HEK293T (cell line): ENCODE data around the gene SLC25A52.

ENCODE experiments used
- ARNT ChIP-seq: fragments of 450-650 bp; IDR thresholded peaks from 2 replicates; pipeline ENCODE4 v1.6.1; 2017; ENCODE audit warnings: mild to moderate bottlenecking
- BHLHE40 ChIP-seq: fragments of 450-650 bp; IDR thresholded peaks from 2 replicates; pipeline ENCODE4 v1.6.1; 2016; ENCODE audit warnings: mild to moderate bottlenecking, moderate library complexity, borderline replicate concordance
- CTBP1 ChIP-seq: fragments of 450-650 bp; IDR thresholded peaks from 2 replicates; pipeline ENCODE4 v1.6.1; 2016; ENCODE audit warnings: borderline replicate concordance
- FOXA1 ChIP-seq: fragments of 450-650 bp; IDR thresholded peaks from 2 replicates; pipeline ENCODE4 v1.6.1; 2016; ENCODE audit warnings: mild to moderate bottlenecking
- FOXM1 ChIP-seq: fragments of 450-650 bp; IDR thresholded peaks from 2 replicates; pipeline ENCODE4 v1.6.1; 2017; ENCODE audit warnings: mild to moderate bottlenecking, borderline replicate concordance
- SP1 ChIP-seq: fragments of 450-650 bp; IDR thresholded peaks from 2 replicates; pipeline ENCODE4 v1.6.1; 2017
- SUZ12 ChIP-seq: fragments of 450-650 bp; IDR thresholded peaks from 2 replicates; pipeline ENCODE4 v1.6.1; 2016; ENCODE audit warnings: mild to moderate bottlenecking
- TARDBP ChIP-seq: fragments of 450-650 bp; IDR thresholded peaks from 2 replicates; pipeline ENCODE4 v1.6.1; 2016
- ZNF384 ChIP-seq: fragments of 450-650 bp; IDR thresholded peaks from 2 replicates; pipeline ENCODE4 v1.6.1; 2016
- TF ChIP-seq, protein P1 (sequence below): fragments of 450-650 bp; IDR thresholded peaks from 2 replicates; pipeline ENCODE4 v1.6.1; 2016

GRCh38 chr18:31773774-31774476 is 13.2 kb upstream of the SLC25A52 start:
- TF ChIP-seq ARNT: no peak
- TF ChIP-seq BHLHE40: no peak
- TF ChIP-seq FOXA1: no peak
- no peak for TF ChIP-seq CTBP1
- no peak for TF ChIP-seq SP1
- TF ChIP-seq TARDBP: no peak
- no peak for TF ChIP-seq ZNF384
- TF ChIP-seq, protein P1, sequence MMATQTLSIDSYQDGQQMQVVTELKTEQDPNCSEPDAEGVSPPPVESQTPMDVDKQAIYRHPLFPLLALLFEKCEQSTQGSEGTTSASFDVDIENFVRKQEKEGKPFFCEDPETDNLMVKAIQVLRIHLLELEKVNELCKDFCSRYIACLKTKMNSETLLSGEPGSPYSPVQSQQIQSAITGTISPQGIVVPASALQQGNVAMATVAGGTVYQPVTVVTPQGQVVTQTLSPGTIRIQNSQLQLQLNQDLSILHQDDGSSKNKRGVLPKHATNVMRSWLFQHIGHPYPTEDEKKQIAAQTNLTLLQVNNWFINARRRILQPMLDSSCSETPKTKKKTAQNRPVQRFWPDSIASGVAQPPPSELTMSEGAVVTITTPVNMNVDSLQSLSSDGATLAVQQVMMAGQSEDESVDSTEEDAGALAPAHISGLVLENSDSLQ: no peak
- no peak for TF ChIP-seq FOXM1
- TF ChIP-seq SUZ12: no peak
